HG02623 (cell line): ENCODE data around the gene ABLIM2.
"Not testable (repeated sequence)": the region's sequence is repeated elsewhere in the genome, so short reads cannot be mapped to it uniquely, and the experiment has no call there.

Experiments
- ATAC-seq: cut with Tn5 transposase; IDR thresholded peaks from one replicate; pipeline ENCODE4 v1.9.1; 2021; ENCODE audit warnings: moderate library complexity; ENCODE audit not compliant: unreplicated experiment

ABLIM2 gene

GRCh38 chr4:8142556-8142955 is 16.1 kb downstream of the ABLIM2 start:
- ATAC-seq, result no peak

- ATAC-seq, result no peak
Measured at GRCh38 chr4:8141935-8142334, 16.7 kb downstream of the ABLIM2 start.

DNA sequence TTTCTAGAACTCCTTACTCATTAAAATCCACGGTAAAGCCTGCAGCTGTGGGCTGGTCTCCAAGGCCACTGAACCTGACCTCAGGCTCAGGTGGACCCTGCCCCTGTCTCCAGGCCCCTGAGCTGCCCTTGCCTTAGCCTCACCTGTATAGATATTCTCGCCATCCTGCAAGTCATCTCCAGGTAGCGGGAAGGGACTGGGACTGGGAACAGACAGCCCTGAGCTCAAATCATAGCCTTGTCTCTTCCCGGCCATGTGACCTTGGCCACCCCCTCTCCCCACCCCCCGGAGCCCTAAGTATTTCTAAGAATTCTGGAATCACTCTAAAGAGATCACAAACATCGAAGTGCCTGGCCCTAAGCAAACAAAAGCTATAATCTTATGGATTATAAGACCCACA is 17.7 kb downstream of the ABLIM2 start:
- ATAC-seq, result no peak

- not testable (repeated sequence) for ATAC-seq
Measured at GRCh38 chr4:8139726-8140125, 18.9 kb downstream of the ABLIM2 start.

- ATAC-seq, result no peak
Measured at GRCh38 chr4:8136972-8137710, 21.5 kb downstream of the ABLIM2 start.

- no peak for ATAC-seq
Measured at GRCh38 chr4:8136529-8136928, 22.1 kb downstream of the ABLIM2 start.

GRCh38 chr4:8135666-8136065 is 22.9 kb downstream of the ABLIM2 start:
- ATAC-seq, result no peak

DNA sequence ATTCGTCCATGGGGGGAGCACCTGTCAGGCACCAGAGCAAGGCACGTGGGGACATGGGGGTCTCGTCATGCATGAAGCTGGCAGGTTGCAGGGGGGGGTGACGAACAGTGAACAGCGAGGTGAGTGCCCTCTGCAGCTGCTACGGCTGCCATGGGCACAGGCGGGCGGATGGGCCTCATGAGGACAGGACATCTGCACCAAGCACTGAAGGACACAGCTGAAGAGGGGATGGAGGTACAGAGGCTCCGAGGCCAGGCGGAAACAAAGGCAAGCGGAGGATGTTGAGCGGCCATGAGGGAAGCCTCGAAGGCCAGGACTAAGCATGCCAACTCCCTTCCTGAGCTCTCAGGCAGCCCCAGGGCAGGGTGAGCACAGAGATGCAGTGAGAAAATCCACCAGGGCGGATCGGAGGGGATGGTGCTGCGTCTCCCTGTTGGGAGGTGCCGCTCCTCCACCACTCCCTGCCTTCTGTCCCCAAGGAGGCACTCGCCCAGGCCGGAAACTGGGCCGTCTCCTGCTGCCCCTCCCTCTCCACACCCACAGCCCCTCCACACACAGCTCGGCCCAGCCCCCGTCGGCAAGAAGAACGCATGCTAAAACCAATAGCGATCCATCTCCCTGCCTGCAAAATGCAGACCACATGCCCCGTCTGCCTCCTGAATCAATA is 24.6 kb downstream of the ABLIM2 start:
- no peak for ATAC-seq

GRCh38 chr4:8132947-8133705 is 25.5 kb downstream of the ABLIM2 start:
- no peak for ATAC-seq

GRCh38 chr4:8132400-8132799 is 26.2 kb downstream of the ABLIM2 start:
- no peak for ATAC-seq

GRCh38 chr4:8131826-8132225 is 26.8 kb downstream of the ABLIM2 start:
- ATAC-seq, result no peak

DNA sequence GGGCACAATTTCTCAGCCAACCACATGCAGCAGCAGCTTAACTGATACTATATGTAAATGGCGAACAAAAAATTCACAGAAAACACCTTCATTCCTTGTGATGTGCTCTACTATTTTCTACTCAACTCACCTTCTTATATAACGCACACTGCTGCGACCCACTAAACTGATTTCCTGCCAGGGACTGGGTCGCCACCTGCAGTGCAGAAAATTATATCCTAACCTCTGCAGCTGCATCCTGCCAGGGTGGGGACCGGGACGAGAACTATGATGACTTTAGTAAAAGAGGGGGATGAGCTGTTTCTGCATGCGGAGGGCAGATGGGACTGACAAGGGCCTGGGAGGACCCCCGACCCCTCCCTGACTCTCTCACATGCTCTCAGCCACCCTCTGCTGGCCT is 27.4 kb downstream of the ABLIM2 start:
- ATAC-seq, result no peak

GRCh38 chr4:8130346-8131066 is 28.1 kb downstream of the ABLIM2 start:
- no peak for ATAC-seq

DNA sequence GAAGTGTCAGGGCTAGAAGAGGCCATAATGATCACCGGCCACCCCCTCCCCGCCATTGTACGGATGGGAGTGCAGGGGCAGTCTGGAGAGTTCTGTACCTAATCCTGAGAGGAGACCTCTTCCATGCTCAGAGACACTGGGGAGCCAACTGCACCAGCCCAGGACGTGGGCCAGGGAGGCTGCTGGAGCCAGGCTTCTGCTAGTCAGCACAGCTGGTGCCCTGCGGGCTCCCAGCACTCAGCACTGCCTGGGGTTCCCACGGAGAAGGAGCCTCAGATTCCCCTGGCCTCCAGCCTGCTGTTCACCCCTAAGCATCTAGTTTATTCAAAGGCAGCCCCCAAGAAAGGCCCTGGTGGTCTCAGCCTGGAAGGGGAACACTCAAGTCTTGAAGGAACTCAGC is 28.8 kb downstream of the ABLIM2 start:
- no peak for ATAC-seq

DNA sequence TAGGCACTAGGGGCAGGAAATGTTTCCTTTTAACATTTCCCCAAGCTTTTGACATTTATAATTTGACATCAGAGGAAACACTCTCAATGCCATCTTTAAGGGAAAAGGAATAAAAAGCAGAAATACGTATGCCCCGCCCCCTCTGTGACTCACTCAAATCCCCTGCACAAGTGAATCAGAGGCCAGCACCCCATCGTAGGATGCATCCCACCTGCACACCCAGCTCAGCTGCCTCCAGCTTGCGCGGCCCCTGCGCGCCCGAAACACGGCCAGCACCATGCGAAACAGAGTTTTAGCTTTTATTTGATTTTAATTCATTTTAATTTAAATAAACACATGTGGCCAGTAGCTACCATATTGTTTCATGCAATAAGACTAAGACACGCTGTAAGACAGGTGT is 29.5 kb downstream of the ABLIM2 start:
- ATAC-seq, result no peak

DNA sequence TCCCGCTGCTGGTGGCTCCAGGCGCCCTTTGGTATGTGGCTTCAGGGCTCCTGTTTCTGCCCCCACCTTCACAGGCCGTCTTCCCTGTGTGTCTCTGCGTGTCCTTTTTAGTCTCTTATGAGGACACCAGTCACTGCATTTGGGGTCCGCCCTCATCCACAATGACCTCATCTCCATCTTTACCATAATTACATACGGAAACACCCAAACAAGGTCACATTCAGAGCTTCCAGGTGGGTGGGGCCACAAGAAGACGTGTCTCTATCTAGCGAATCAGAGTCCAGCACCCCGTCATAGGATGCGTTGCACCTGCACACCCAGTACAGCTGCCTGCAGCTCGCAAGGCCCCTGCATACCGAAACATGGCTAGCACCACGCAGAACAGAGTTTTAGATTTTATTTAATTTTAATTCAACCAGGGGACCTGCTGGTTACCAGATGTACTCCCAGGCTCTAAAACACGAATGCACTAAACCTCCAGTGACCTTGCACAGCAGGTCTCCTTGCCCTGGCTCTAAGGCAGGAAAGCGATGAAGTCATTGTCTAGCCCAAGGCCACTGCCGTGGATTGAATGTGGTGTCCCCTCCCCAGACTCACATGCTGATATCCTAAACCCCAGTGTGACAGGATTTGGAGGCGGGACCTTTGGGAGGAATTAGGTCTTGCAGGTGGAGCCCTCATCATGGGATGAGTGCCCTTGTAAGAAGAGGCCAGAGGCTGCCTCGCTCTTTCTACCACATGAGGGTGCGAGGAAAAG is 30.3 kb downstream of the ABLIM2 start:
- ATAC-seq, result no peak

- no peak for ATAC-seq
Measured at GRCh38 chr4:8127051-8127826, 31.4 kb downstream of the ABLIM2 start.

GRCh38 chr4:8126523-8126922 is 32.1 kb downstream of the ABLIM2 start:
- ATAC-seq, result no peak

- ATAC-seq, result no peak
Measured at GRCh38 chr4:8125526-8126056, 33.0 kb downstream of the ABLIM2 start.

GRCh38 chr4:8123870-8124269 is 34.7 kb downstream of the ABLIM2 start:
- ATAC-seq, result no peak
